Measurements from ENCODE around the gene TRIM14. TPM values are rescaled to one million over a fixed set of nuclear protein-coding genes. Genes with fewer than 3 reads are reported as not detected.

The TRIM14 gene
- polyA plus RNA-seq, 3 donors, result 23.0 to 30.6 (median 28.5) TPM

- Histone ChIP-seq H3K79me2 (ENCODE audit: insufficient read depth, low read length) (peaks cover 24% of the 10 kb centered on the region), H3K9ac (ENCODE audit: insufficient read depth, low read length, poor library complexity, severe bottlenecking) (no peak overlapping the region), H3K9me3 (replicated peaks in 1 of 2; ENCODE audit: control insufficient read depth in 1 of 2, insufficient read depth in 1 of 2, low read length in 2 of 2) (no peaks in the 10 kb centered on the region), H3K4me1 (ENCODE audit: control insufficient read depth in 1 of 2, insufficient read depth in 2 of 2, low read length in 2 of 2) (peaks cover 0 to 5% of the 10 kb centered on the region in 2 donors), H3K4me3 (replicated peaks in 1 of 3; ENCODE audit: low read depth in 2 of 3, low read length in 3 of 3) (no peak overlapping the region), H4K20me1 (ENCODE audit: insufficient read depth, low read length) (peaks cover 63% of the 10 kb centered on the region), H3K36me3 (replicated peaks in 1 of 2; ENCODE audit: control insufficient read depth in 1 of 2, insufficient read depth in 2 of 2, low read length in 2 of 2) (peaks cover 81 to 92% of the 10 kb centered on the region in 2 donors), H3K4me2 (replicated peaks; ENCODE audit: extremely low read depth, low read length, poor library complexity, severe bottlenecking) (no peak overlapping the region), H3K27ac (ENCODE audit: low read depth in 1 of 2, low read length in 2 of 2) (peak overlapping the region in 1 of 2 donors; percentile 31), H2AFZ (ENCODE audit: insufficient read depth, low read depth, low read length, poor library complexity, severe bottlenecking) (no peak overlapping the region), H3K27me3 (ENCODE audit: control insufficient read depth in 2 of 2, insufficient read depth in 2 of 2, low read length in 2 of 2) (no peaks in the 10 kb centered on the region)
- Mint-ChIP-seq H3K36me3 (peaks cover 79 to 91% of the 10 kb centered on the region in 2 donors), H3K27ac (peak overlapping the region in 4 of 7 donors; percentile 31 to 50 (median 41)), H3K27me3 (ENCODE audit: low read depth in 3 of 3) (peaks cover 0 to 2% (median 0%) of the 10 kb centered on the region in 3 donors), H3K9me3 (peaks cover 0 to 3% (median 0%) of the 10 kb centered on the region in 7 donors), H3K4me3 (no peak overlapping the region), H3K4me1 (peaks cover 20% of the 10 kb centered on the region)
- intact Hi-C loops (cut with micrococcal nuclease), result no loop called here
- TF ChIP-seq, protein P1, sequence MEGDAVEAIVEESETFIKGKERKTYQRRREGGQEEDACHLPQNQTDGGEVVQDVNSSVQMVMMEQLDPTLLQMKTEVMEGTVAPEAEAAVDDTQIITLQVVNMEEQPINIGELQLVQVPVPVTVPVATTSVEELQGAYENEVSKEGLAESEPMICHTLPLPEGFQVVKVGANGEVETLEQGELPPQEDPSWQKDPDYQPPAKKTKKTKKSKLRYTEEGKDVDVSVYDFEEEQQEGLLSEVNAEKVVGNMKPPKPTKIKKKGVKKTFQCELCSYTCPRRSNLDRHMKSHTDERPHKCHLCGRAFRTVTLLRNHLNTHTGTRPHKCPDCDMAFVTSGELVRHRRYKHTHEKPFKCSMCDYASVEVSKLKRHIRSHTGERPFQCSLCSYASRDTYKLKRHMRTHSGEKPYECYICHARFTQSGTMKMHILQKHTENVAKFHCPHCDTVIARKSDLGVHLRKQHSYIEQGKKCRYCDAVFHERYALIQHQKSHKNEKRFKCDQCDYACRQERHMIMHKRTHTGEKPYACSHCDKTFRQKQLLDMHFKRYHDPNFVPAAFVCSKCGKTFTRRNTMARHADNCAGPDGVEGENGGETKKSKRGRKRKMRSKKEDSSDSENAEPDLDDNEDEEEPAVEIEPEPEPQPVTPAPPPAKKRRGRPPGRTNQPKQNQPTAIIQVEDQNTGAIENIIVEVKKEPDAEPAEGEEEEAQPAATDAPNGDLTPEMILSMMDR (IDR thresholded peaks at IDR 0.05), result no peak
- no peak for DNase-seq
- WGBS (ENCODE audit: insufficient coverage), result 96% methylated on average over 12 of the region's 12 CpGs
Observed at GRCh38 chr9:98080780-98081179, 38.2 kb downstream of the TRIM14 start.

DNA sequence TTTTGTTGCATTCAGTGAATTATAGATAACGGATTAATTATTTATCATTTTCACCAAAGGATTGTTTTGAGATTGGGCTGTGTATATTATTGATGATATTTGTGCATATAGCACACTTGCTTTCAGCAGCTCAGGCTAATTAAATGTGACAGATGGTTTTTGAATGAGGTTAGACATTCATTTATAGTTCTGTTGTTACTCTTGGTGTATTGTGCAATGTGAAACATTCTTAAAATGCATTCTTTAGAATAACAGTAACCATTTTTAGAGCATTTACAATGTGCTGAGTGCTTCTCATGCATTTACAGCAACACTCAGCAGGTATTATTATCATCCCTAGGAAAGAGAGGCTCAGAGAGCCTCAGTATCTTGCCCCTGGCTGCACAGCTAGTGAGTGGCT lies 38.7 kb downstream of the TRIM14 start:
- H3K4me3 ChIP-seq (replicated peaks in 1 of 3; ENCODE audit: low read depth in 2 of 3, low read length in 3 of 3), result no peak overlapping the region
- peaks cover 66% of the 10 kb centered on the region for H4K20me1 ChIP-seq (ENCODE audit: insufficient read depth, low read length)
- no peak for DNase-seq
- H3K36me3 ChIP-seq (replicated peaks in 1 of 2; ENCODE audit: control insufficient read depth in 1 of 2, insufficient read depth in 2 of 2, low read length in 2 of 2), result peaks cover 78 to 87% of the 10 kb centered on the region in 2 donors
- Mint-ChIP-seq H3K27ac (no peak overlapping the region), H3K4me3 (no peak overlapping the region), H3K9me3 (peaks cover 0 to 3% (median 0%) of the 10 kb centered on the region in 7 donors), H3K27me3 (ENCODE audit: low read depth in 3 of 3) (peaks cover 0 to 2% (median under 1%) of the 10 kb centered on the region in 3 donors), H3K4me1 (peaks cover 25% of the 10 kb centered on the region), H3K36me3 (peaks cover 75 to 86% of the 10 kb centered on the region in 2 donors)
- WGBS (ENCODE audit: insufficient coverage), result no CpG with 5 or more reads among the region's 1 CpG
- H3K27me3 ChIP-seq (ENCODE audit: control insufficient read depth in 2 of 2, insufficient read depth in 2 of 2, low read length in 2 of 2), result no peaks in the 10 kb centered on the region
- H3K27ac ChIP-seq (ENCODE audit: low read depth in 1 of 2, low read length in 2 of 2), result no peak overlapping the region
- peaks cover 24% of the 10 kb centered on the region for H3K79me2 ChIP-seq (ENCODE audit: insufficient read depth, low read length)
- intact Hi-C loops (cut with micrococcal nuclease), result no loop called here
- H3K4me1 ChIP-seq (ENCODE audit: control insufficient read depth in 1 of 2, insufficient read depth in 2 of 2, low read length in 2 of 2), result peaks cover 1 to 7% of the 10 kb centered on the region in 2 donors
- H2AFZ ChIP-seq (ENCODE audit: insufficient read depth, low read depth, low read length, poor library complexity, severe bottlenecking), result no peak overlapping the region
- H3K4me2 ChIP-seq (replicated peaks; ENCODE audit: extremely low read depth, low read length, poor library complexity, severe bottlenecking), result no peak overlapping the region
- H3K9me3 ChIP-seq (replicated peaks in 1 of 2; ENCODE audit: control insufficient read depth in 1 of 2, insufficient read depth in 1 of 2, low read length in 2 of 2), result no peaks in the 10 kb centered on the region
- TF ChIP-seq, protein P1 (IDR thresholded peaks at IDR 0.05), result no peak
- no peak overlapping the region for H3K9ac ChIP-seq (ENCODE audit: insufficient read depth, low read length, poor library complexity, severe bottlenecking)

Data from CD14-positive monocyte (primary cell).